ENCODE data around the gene PDZRN4. TPM values are rescaled to one million over a fixed set of nuclear protein-coding genes. Genes with fewer than 3 reads are reported as not detected.

PDZRN4 gene
- total and polyA plus RNA-seq, 2 of the 4 experiments (the other 2 are of a cell fraction), result not detected

- Histone ChIP-seq H2BK20ac (ENCODE audit: low read depth, low read length) (no peak overlapping the region), H2AK5ac (ENCODE audit: low read depth, low read length) (no peak overlapping the region), H4K20me1 (ENCODE audit: insufficient read depth, low read length) (no peaks in the 10 kb centered on the region), H2AFZ (replicated peaks; ENCODE audit: low read length, poor library complexity) (no peak overlapping the region), H3K9ac (ENCODE audit: low read depth, low read length) (no peak overlapping the region), H3K79me1 (ENCODE audit: low read depth in 1 of 2, low read length in 2 of 2) (no peaks in the 10 kb centered on the region), H3K14ac (replicated peaks; ENCODE audit: low read depth, low read length) (no peak overlapping the region), H2BK15ac (ENCODE audit: low read depth, low read length) (no peak overlapping the region), H3K4me2 (ENCODE audit: low read depth, low read length) (no peak overlapping the region), H4K91ac (ENCODE audit: insufficient read depth, low read depth, low read length) (no peak overlapping the region), H3K18ac (ENCODE audit: low read depth, low read length) (no peak overlapping the region), H3K27ac (ENCODE audit: insufficient read depth, low read length) (no peak overlapping the region), H4K8ac (ENCODE audit: low read depth in 2 of 2, low read length in 2 of 2) (no peak overlapping the region), H3K23ac (ENCODE audit: low read depth, low read length) (no peak overlapping the region), H3K36me3 (ENCODE audit: control insufficient read depth, insufficient read depth, low read length) (no peaks in the 10 kb centered on the region), H3K4me3 (ENCODE audit: insufficient read depth, low read depth, low read length) (no peak overlapping the region), H3K27me3 (ENCODE audit: control insufficient read depth, insufficient read depth, low read length) (no peaks in the 10 kb centered on the region), H2BK5ac (ENCODE audit: low read depth, low read length, poor library complexity, severe bottlenecking) (no peak overlapping the region), H2BK120ac (ENCODE audit: low read depth, low read length) (no peak overlapping the region), H2AK9ac (replicated peaks; ENCODE audit: low read depth, low read length, poor library complexity) (no peak overlapping the region), H3K56ac (ENCODE audit: extremely low read depth, insufficient read depth, low read length) (no peak overlapping the region), H3K9me1 (ENCODE audit: insufficient read depth, low read length) (no peaks in the 10 kb centered on the region), H3K9me3 (ENCODE audit: control insufficient read depth, insufficient read depth, low read length) (no peaks in the 10 kb centered on the region), H4K5ac (ENCODE audit: low read depth, low read length) (no peak overlapping the region), H3K4ac (ENCODE audit: low read depth, low read length) (no peak overlapping the region), H3K4me1 (ENCODE audit: control insufficient read depth, insufficient read depth, low read length) (no peaks in the 10 kb centered on the region)
- POLR2A ChIA-PET (ENCODE audit: unreplicated experiment), result no interaction called here
- no peak for ATAC-seq (ENCODE audit: low read depth)
- TF ChIP-seq ELK1 (IDR thresholded peaks at IDR 0.05; ENCODE audit: borderline replicate concordance, low read depth, low read length), result no peak
- TF ChIP-seq MAZ (IDR thresholded peaks at IDR 0.05; ENCODE audit: borderline replicate concordance, low read depth, low read length), result no peak
- no peak for TF ChIP-seq SMC3 (IDR thresholded peaks at IDR 0.05; ENCODE audit: low read depth, low read length)
- no peak for TF ChIP-seq FOS (IDR thresholded peaks at IDR 0.05; ENCODE audit: low read depth, low read length)
- no peak for TF ChIP-seq RFX5 (IDR thresholded peaks at IDR 0.05; ENCODE audit: low read depth, low read length)
- TF ChIP-seq BHLHE40 (IDR thresholded peaks at IDR 0.05; ENCODE audit: low read depth, low read length), result no peak
- no peak for TF ChIP-seq CHD1 (IDR thresholded peaks at IDR 0.05; ENCODE audit: low read depth, low read length)
- no peak for TF ChIP-seq CEBPB (IDR thresholded peaks at IDR 0.05; ENCODE audit: low read depth, low read length)
- TF ChIP-seq USF2 (IDR thresholded peaks at IDR 0.05; ENCODE audit: low read depth, low read length), result no peak
- no peak for TF ChIP-seq MXI1 (IDR thresholded peaks at IDR 0.05; ENCODE audit: borderline replicate concordance, low read depth, low read length)
- no peak for TF ChIP-seq NFE2L2 (IDR thresholded peaks at IDR 0.05; ENCODE audit: low read depth, low read length)
- no peak for TF ChIP-seq POLR2A (IDR thresholded peaks at IDR 0.05; ENCODE audit: low read depth, low read length)
- TF ChIP-seq RCOR1 (IDR thresholded peaks at IDR 0.05; ENCODE audit: insufficient replicate concordance, low read length), result no peak
- TF ChIP-seq CTCF (conservative IDR thresholded peaks at IDR 0.05; ENCODE audit: low read depth, low read length), result no peak
- TF ChIP-seq RAD21 (IDR thresholded peaks at IDR 0.05; ENCODE audit: low read length), result no peak
- TF ChIP-seq MAFK (IDR thresholded peaks at IDR 0.05; ENCODE audit: low read depth, low read length), result no peak
- DNase-seq, result no peak
- in situ Hi-C loops (cut with MboI; ENCODE audit: low sequenced_read_pairs) (no loop called here), dilution Hi-C loops (cut with HindIII; ENCODE audit: low sequenced_read_pairs, unreplicated experiment) (no loop called here), intact Hi-C loops (cut with micrococcal nuclease) (no loop called here)
- CTCF ChIA-PET, result no interaction called here
- no TSS peak for BruUV-seq (replicated peaks)
Observed at GRCh38 chr12:41577995-41578394, 389.9 kb downstream of the PDZRN4 start.

Measured in IMR-90 (cell line).